Left lung (tissue), 10 donors: ENCODE results near the gene LRRC73. TPM values are rescaled to one million over a fixed set of nuclear protein-coding genes. Genes with fewer than 3 reads are reported as not detected.

ENCODE experiments used
- ATAC-seq: fragments of 200-7000 bp; cut with Tn5 transposase; one replicate; pipeline ENCODE4 v1.9.1; 2020; ENCODE audit warnings: moderate library complexity
- DNase-seq, 4 donors: peaks; one replicate each; pipeline ENCODE4 v3.0.0-alpha.2; 2013 to 2020
- H3K27ac ChIP-seq, 2 donors: fragments of 200-600 bp; sonication (generic) in 1 of 2; one replicate each; pipeline versions ENCODE4 v1.5.0 to v1.8.0; 2020 to 2021
- H3K27me3 ChIP-seq, 2 donors: fragments of 200-600 bp; sonication (generic) in 1 of 2; one replicate each; pipeline versions ENCODE4 v1.5.0 to v1.8.0; 2020 to 2021
- H3K36me3 ChIP-seq, 2 donors: fragments of 200-600 bp; sonication (generic) in 1 of 2; one replicate each; pipeline versions ENCODE4 v1.5.0 to v1.8.0; 2020 to 2021
- H3K4me1 ChIP-seq, 2 donors: fragments of 200-600 bp; one replicate each; pipeline ENCODE4 v1.8.0; 2021
- H3K4me3 ChIP-seq, 2 donors: fragments of 200-600 bp; sonication (generic) in 1 of 2; one replicate each; pipeline versions ENCODE4 v1.5.0 to v1.8.0; 2020 to 2021; ENCODE audit warnings: mild to moderate bottlenecking in 1 of 2
- H3K9me3 ChIP-seq, 2 donors: fragments of 200-600 bp; sonication (generic) in 1 of 2; one replicate each; pipeline versions ENCODE4 v1.5.0 to v1.8.0; 2020 to 2021
- intact Hi-C, 2 donors: fragments of 100-400 bp; cut with DNase I; formaldehyde crosslinking; loops; one replicate each; pipeline versions ENCODE4 v1.11.2 to v1.14.2; 2022
- polyA plus RNA-seq, 6 donors: library from polyadenylated mRNA; unstranded; fragments of 120-200 nt; gene quantifications; one replicate each; pipeline ENCODE4 v1.2.1, GENCODE V29; 2013; ENCODE audit not compliant: insufficient read length in 6 of 6
- total RNA-seq, 2 donors: library from RNA; stranded (reverse); fragmentation: NEBNext Ultra II Directional; extraction: Animal tissue kit (Norgen Biotek cat#: 25700); gene quantifications; one replicate each; pipeline ENCODE4 v1.2.1, GENCODE V29; 2021
- TF ChIP-seq, protein P1 (sequence below), 2 donors: fragments of 200-600 bp; sonication (generic) in 1 of 2; IDR thresholded peaks; one replicate each; pipeline versions ENCODE4 v1.5.0 to v1.8.0; 2021; ENCODE audit warnings: antibody characterized with exemption in 2 of 2
- donor health status: DM: no; HTN: yes; CAD: no.
- donor health status: DM: no; HTN: no; CAD: no.

LRRC73 gene
- total and polyA plus RNA-seq, 8 donors: 0.30 to 1.5 (median 0.60) TPM

DNA sequence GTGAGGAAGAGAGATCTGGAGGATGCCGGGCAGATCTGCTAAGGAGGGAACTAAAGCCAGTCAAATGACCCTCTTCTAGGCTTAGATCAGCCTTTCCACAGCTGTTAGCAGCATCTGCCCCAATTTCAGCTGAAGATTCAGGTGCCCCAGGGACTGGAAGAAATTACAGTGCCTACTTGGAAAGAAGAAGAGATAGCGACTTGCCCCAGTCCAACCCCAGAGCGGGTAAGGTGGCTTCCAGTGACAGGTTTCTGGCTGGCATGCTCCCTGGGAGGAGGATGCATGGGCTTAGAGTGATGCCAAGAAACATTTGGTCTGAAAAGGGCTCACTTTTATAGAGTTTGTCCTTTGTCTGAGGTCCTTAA lies 32.2 kb downstream of the LRRC73 start:
- Histone ChIP-seq H3K4me1 (peaks cover 12 to 25% of the 10 kb centered on the region in 2 donors), H3K9me3 (no peaks in the 10 kb centered on the region), H3K27me3 (no peaks in the 10 kb centered on the region), H3K36me3 (no peaks in the 10 kb centered on the region), H3K4me3 (peak overlapping the region; percentile 57 to 70), H3K27ac (peak overlapping the region in 1 of 2 donors; percentile 75)
- ATAC-seq (no peak), DNase-seq (no peak)
- intact Hi-C loops: no loop called here
- TF ChIP-seq, protein P1, sequence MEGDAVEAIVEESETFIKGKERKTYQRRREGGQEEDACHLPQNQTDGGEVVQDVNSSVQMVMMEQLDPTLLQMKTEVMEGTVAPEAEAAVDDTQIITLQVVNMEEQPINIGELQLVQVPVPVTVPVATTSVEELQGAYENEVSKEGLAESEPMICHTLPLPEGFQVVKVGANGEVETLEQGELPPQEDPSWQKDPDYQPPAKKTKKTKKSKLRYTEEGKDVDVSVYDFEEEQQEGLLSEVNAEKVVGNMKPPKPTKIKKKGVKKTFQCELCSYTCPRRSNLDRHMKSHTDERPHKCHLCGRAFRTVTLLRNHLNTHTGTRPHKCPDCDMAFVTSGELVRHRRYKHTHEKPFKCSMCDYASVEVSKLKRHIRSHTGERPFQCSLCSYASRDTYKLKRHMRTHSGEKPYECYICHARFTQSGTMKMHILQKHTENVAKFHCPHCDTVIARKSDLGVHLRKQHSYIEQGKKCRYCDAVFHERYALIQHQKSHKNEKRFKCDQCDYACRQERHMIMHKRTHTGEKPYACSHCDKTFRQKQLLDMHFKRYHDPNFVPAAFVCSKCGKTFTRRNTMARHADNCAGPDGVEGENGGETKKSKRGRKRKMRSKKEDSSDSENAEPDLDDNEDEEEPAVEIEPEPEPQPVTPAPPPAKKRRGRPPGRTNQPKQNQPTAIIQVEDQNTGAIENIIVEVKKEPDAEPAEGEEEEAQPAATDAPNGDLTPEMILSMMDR (IDR thresholded peaks at IDR 0.05): no peak

DNA sequence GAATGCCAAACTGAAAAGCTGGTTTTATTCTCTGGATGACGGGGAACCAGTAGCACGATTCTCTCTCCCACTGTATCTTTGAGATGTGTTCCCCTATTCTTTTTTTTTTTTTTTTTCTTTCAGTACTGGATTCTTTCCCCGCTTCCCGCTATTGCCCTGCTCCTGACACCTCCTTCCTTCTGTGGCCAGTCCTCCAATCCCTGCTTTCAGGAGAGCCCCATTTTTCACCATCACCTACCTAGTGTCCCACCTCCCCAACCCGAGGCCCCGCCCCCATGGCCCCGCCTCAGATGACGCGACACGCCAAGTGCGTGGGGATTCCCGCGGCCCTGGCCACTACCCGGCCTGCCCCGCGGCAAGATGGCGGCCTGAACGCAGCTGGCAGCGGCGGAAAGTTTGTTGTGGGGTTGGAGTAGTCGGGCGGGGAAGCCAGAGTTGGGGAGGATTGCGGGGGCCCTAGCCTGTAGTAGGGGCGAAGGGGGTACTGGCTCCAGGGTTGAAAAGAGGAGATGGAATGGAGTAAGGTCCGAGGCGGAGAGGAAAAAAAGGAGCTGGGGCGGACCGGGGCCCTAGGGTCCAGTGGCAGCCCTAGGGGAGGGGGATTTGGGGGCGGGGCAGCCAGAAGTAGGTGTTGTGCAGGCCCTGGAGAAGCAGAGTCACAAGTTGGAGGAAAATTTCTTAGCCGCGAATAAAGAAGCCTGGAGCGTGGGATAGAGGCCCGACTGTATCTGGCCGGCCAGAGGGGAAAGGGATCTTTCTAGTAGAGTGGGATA lies 32.7 kb downstream of the LRRC73 start, which contains the start of gene TJAP1:
TSS of gene TJAP1 (plus strand) at position 336 of the 773 bp plus-strand sequence. CDS start 21,432 bp downstream, outside the sequence.
- Histone ChIP-seq H3K9me3 (no peaks in the 10 kb centered on the region), H3K27me3 (peaks cover 0 to under 1% of the 10 kb centered on the region in 2 donors), H3K4me1 (peaks cover 12 to 25% of the 10 kb centered on the region in 2 donors), H3K27ac (peak within 1 kb of the TSS in 1 of 2 donors; percentile 75), H3K36me3 (no peaks in the 10 kb centered on the region), H3K4me3 (peak within 1 kb of the TSS; percentile 57 to 70)
- TF ChIP-seq, protein P1 (IDR thresholded peaks at IDR 0.05): no peak
- peak; percentile 100 for ATAC-seq
- intact Hi-C loops: no loop called here
- DNase-seq: peak; percentile 88 to 100 (median 94)

- peaks cover 12 to 25% of the 10 kb centered on the region in 2 donors for H3K4me1 ChIP-seq
- no peaks in the 10 kb centered on the region for H3K36me3 ChIP-seq
- DNase-seq (no peak), ATAC-seq (no peak)
- H3K9me3 ChIP-seq: no peaks in the 10 kb centered on the region
- TF ChIP-seq, protein P1 (IDR thresholded peaks at IDR 0.05): no peak
- H3K27me3 ChIP-seq: peaks cover 0 to 7% of the 10 kb centered on the region in 2 donors
- H3K4me3 ChIP-seq: peak overlapping the region; percentile 57 to 70
- H3K27ac ChIP-seq: peak overlapping the region in 1 of 2 donors; percentile 75
- intact Hi-C loops: no loop called here
Measured at GRCh38 chr6:43476746-43477145, 33.4 kb downstream of the LRRC73 start.

GRCh38 chr6:43475516-43475915 lies 34.6 kb downstream of the LRRC73 start:
- intact Hi-C loops: no loop called here
- Histone ChIP-seq H3K9me3 (no peaks in the 10 kb centered on the region), H3K27ac (no peak overlapping the region), H3K4me1 (peaks cover 12 to 25% of the 10 kb centered on the region in 2 donors), H3K27me3 (peaks cover 0 to 14% of the 10 kb centered on the region in 2 donors), H3K36me3 (no peaks in the 10 kb centered on the region), H3K4me3 (no peak overlapping the region)
- TF ChIP-seq, protein P1 (IDR thresholded peaks at IDR 0.05): no peak
- ATAC-seq: no peak
- no peak for DNase-seq

- intact Hi-C loops: no loop called here
- DNase-seq (no peak), ATAC-seq (no peak)
Measured at GRCh38 chr6:43472515-43472914, 37.6 kb downstream of the LRRC73 start.

More at GRCh38 chr6:43472515-43472914, 37.6 kb downstream of the LRRC73 start:
- no peaks in the 10 kb centered on the region for H3K9me3 ChIP-seq
- H3K36me3 ChIP-seq: no peaks in the 10 kb centered on the region
- H3K4me3 ChIP-seq: no peak overlapping the region
- peaks cover 0 to 19% of the 10 kb centered on the region in 2 donors for H3K27me3 ChIP-seq
- TF ChIP-seq, protein P1 (IDR thresholded peaks at IDR 0.05): no peak
- no peak overlapping the region for H3K27ac ChIP-seq
- H3K4me1 ChIP-seq: peaks cover 4 to 6% of the 10 kb centered on the region in 2 donors
